HG03159 (cell line): ENCODE results near the gene FBXO10.
"Not testable (repeated sequence)": the region's sequence is repeated elsewhere in the genome, so short reads cannot be mapped to it uniquely, and the experiment has no call there.

ENCODE experiments used
- ATAC-seq: cut with Tn5 transposase; IDR thresholded peaks from one replicate; pipeline ENCODE4 v1.9.1; 2021; ENCODE audit warnings: mild to moderate bottlenecking, moderate library complexity; ENCODE audit not compliant: unreplicated experiment

The FBXO10 gene

DNA sequence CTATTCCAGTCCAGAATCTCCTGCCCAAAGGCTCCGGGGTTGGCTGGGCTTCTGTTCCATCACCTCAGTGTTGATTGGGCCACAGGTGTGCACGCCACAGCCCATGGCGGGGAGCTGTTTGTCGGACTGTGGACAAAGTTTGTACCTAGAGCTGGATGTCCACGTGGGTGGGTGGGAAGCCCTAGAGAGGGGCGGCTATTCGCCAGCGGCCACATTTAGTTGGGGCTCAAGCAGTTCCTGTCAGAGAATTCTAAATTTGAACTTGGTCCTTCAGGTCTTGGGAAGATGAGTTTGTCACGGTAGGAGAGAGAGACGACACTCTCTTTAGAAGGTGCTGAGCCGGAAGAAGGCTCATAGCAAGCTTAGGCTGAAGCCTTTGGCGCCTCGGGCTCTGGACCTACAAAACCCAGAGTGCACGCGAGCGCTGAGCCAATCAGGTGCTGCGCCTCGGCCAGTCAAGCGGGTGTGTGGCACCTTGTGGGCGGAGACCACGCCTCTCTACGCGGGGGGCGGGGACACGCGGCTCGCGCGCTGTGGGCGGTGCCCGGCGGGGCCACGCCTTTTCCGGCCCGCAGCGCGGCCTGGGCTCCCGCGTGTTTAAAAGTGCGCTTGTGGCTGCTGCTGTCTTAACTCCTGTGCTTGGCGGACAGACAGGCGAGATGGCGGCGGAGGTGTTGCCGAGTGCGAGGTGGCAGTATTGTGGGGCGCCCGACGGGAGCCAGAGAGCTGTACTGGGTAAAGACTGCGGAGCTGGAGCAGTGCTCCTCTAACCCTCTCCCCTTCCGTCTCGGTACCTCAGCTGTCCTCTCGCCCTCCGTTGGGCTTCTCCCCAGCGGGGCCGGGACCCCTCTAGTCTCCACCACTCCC is 90.6 kb downstream of the FBXO10 start, which contains the start of gene POLR1E:
Gene POLR1E (plus strand): TSS at position 560 of the 867 bp plus-strand sequence. CDS start 100 bp downstream, at position 660.
- ATAC-seq = peak; percentile 96

- no peak for ATAC-seq
Measured at GRCh38 chr9:37480759-37481158, 95.4 kb downstream of the FBXO10 start.

DNA sequence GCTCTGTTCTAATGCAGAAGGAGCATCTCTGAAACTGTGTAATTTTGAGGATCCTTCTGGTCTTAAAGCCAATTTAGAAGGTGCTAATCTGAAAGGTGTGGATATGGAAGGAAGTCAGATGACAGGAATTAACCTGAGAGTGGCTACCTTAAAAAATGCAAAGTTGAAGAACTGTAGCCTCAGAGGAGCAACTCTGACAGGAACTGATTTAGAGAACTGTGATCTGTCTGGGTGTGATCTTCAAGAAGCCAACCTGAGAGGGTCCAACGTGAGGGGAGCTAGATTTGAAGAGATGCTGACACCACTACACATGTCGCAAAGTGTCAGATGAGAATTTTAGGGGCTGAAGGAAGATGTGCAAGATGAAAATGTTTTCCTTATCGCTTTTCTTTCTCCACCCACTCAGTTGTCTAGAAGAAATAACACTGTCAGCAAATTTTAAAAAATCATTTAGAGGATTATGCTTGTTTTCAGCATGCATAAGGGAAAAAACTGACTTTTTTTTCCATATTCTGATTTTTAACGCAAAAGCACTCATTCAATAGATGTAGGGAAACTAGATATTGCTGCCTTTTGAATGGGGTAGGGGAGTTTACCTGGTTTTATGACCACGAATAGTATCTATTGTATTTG is 98.1 kb downstream of the FBXO10 start:
- not testable (repeated sequence) for ATAC-seq

- not testable (repeated sequence) for ATAC-seq
Measured at GRCh38 chr9:37477443-37477842, 98.7 kb downstream of the FBXO10 start.

DNA sequence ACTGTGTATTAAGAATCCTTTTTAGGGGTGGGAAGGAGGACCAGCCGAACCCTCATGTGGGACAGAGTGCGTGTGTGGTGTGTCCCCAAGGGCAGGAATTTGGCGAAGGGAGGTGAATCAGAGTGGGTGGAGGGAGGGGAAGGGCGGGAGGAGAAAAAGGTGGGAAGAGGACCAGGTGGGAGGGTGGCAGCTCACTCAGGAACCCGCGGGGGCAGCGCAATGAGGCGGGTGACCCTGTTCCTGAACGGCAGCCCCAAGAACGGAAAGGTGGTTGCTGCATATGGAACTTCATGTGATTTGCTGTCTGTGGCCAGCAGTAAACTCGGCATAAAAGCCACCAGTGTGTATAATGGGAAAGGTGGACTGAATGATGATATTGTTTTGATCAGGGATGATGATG is 99.2 kb downstream of the FBXO10 start:
- no peak for ATAC-seq

DNA sequence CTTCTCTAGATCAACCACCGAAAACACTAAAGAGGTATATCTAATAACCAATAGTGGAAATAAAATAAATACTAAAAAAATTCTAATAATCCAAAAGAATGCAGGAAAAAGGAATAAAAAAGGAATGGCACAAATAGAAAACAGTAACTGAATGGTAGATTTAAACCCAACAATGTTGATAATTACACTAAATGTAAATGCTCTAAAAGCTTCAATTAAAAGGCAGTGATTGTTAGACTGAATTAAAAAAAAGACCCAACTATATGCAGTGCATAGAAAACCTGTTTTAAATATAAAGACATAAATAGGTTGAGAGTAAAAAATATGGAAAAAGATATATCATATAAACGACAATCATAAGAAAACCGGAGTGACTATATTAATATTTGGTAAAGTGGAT is 101.7 kb downstream of the FBXO10 start:
- no peak for ATAC-seq

- ATAC-seq = not testable (repeated sequence)
Measured at GRCh38 chr9:37473982-37474381, 102.2 kb downstream of the FBXO10 start.

DNA sequence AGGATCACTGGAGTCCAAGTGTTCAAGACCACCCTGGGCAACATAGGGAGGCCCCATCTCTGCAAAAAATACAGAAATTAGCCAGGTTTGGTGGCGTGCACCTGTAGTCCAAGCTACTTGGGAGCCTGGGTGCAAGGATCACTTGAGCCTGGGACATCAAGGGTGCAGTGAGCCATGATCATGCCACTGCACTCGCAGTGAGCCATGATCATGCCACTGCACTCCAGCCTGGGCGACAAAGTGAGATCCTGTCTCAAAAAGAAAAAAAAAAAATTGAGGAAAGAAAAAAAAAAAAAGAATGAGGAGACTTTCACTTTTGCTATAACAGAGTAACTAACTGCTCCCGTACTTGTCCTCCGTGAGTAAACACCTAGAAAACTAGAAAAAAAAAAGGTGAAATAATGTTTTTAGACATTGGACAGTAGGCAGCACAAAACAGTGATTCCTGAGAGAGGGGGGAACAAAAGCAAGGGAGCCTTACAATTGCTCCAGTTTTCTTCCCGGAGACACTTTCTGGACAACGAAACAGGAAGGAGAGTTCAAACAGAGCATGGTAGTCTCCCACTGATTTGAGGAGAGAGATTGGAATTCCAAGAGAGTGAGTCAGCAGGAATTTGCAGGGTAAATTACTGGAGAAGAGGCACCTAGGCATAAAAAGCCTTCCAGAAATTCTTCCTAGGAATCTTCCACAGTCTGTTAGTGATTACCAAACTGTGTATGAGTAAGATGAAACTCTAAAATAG is 104.1 kb downstream of the FBXO10 start:
- no peak for ATAC-seq

DNA sequence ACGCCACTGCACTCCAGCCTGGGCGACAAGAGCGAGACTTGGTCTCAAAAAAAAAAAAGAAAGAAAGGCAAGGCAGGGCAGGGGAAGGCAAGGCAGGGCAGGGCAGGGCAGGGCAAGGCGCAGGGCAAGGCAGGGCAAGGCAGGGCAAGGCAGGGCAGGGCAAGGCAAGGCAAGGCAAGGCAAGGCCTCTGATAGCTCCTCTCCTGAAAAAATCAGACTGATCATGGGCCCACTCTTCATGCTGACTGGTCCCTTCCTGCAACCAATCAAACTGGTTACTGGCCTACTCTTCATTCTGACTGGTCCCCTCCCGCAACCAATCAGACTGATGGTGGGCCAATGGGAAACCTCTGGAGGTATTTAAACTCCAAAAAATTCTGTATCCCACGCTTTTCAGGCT is 107.6 kb downstream of the FBXO10 start:
- no peak for ATAC-seq

- ATAC-seq = not testable (repeated sequence)
Measured at GRCh38 chr9:37467530-37467929, 108.7 kb downstream of the FBXO10 start.

DNA sequence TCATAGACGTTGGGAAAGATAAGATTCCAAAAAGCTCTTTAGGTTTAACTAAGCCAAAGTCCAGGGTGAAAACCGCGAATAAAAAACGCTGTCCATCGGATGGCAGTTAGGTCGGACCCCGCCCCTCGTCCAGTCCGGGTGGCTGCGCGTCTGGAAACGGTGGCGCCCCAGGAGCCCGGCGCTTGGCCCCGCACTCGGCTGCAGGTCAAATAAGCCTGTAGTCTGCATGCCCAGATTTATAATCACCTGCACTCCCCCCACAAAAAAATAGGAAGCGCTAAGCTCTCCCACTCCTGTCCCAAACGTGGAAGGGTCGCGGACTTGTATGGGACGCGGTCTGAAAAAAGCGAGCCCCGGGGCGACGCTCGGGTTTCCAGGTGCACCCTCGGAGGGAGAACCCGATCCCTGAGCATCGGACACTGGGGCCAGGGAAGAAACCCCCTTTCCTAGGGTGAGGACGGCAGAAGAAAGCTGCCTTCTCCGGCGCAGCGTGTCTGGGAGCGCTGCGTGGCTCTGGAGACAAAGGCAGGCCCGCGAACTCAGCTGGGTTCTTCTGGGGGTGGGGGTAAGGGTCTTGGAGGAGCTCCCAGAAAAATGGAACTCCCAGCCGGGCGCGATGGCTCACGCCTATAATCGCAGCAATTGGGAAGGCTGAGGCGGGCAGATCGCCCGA is 110.0 kb downstream of the FBXO10 start:
- peak; percentile 3 for ATAC-seq

DNA sequence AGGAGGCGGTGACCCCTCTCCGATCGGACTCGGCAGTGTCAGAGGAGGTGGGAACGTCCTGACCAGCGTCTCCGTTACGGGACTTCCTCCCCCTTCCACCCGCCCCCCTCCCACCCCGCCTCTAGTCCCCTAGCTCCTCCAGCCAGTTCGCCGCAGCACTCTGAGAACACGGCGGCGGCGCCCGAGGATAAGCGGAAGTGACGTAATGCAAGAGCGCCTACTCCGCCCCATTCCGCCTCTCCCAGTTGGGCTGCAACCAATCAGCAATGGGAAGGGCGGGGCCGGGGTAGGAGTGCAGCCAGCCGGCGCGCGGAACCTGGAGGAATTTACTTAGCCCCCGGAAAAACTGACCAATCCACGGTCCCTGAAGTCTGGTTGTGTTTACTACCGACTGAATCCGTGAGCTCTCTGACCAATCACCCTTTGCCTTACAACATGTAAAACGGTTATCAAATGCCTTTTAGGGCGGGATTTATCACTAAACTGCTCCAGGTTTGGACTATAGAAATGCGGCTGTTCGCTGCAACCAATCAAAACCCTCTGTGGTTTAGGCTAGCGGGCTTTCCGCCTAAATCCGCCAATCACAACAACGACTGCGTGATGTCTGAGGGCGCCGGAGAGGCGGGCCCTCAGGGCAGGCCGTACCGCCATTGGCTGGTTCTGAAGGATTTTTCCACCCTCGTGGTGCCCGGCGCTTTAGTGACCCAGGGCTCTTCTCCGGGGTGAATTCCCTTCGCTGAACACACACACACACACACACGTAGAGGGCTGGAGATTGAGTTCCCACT is 110.7 kb downstream of the FBXO10 start, which contains the start of gene ZBTB5:
Gene ZBTB5 (minus strand): TSS at position 202 of the 788 bp plus-strand sequence. CDS start 22,899 bp downstream, outside the sequence.
- ATAC-seq = peak; percentile 82

- ATAC-seq = peak; percentile 38
Measured at GRCh38 chr9:37464426-37465248, 111.5 kb downstream of the FBXO10 start.

- ATAC-seq = no peak
Measured at GRCh38 chr9:37464006-37464405, 112.2 kb downstream of the FBXO10 start.
